ENCODE results near the gene ATAD3C. TPM values are rescaled to one million over a fixed set of nuclear protein-coding genes. Genes with fewer than 3 reads are reported as not detected.
A peak's percentile ranks its signal among the peaks of the same experiment; 100 is the strongest.

The ATAD3C gene
- total RNA-seq, 1 donor from 2014 or later: 1.8 TPM

DNA sequence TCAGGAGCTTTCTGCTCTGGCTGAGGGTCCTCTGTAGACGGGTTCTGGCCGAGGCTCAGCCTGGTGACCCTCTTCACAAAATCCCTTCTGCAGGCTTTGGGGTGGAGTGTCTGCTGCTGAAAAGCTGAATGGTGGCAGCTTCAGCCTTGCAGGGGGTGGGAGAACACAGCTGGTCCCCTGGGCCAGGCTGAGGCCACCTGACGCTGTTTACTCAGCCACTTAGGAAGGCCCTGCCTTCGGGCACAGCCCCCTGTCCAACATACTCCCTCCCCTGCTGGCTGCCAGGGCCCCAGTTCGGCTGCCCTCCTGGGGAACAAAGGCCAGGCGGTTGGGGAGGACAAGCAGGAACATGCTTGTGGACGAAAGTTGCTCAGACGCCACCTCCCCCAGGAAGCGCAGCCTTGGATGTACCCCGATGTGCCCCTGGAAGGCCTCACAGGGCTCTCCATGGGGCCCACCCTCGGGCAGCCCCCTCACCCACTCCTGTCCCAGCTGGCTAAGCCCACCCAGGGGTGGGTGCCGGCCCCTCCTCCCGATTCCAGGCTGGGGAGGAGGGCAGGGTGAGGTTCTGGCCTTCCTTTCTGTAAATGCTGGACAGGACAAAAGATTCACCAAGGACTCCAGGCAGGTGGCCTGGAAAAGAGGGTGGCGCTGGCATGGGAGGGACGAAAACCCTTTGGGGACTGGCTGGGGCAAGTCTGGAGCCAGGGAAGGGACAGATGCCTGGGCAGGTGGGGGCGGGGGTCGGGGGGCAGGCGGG is 28.2 kb upstream of the ATAD3C start, which contains the start of gene ANKRD65:
Gene ANKRD65, minus strand, starts transcription at position 130 of the 760 bp plus-strand sequence. CDS start 271 bp downstream, outside the sequence.
- H3K9me3 ChIP-seq (ENCODE audit: insufficient read depth, low read depth, low read length): no peaks in the 10 kb centered on the region
- H3K27ac ChIP-seq (ENCODE audit: low read depth, low read length): no peak within 1 kb of the TSS
- no peaks in the 10 kb centered on the region for H4K20me1 ChIP-seq (ENCODE audit: insufficient read depth, low read length)
- no peak within 1 kb of the TSS for H3K9ac ChIP-seq (ENCODE audit: low read length)
- FAIRE-seq: no peak
- H3K9me3 Mint-ChIP-seq (ENCODE audit: unreplicated experiment): no peaks in the 10 kb centered on the region
- H3K36me3 Mint-ChIP-seq (ENCODE audit: low read depth, unreplicated experiment): peaks cover 3% of the 10 kb centered on the region
- no peak within 1 kb of the TSS for H3K4me3 Mint-ChIP-seq (ENCODE audit: unreplicated experiment)
- TF ChIP-seq CTCF (IDR thresholded peaks at IDR 0.05; ENCODE audit: insufficient read depth, low read depth, low read length): no peak
- no peak for TF ChIP-seq EZH2 (IDR thresholded peaks at IDR 0.05; ENCODE audit: insufficient read depth, low read length)
- H3K4me1 ChIP-seq (ENCODE audit: insufficient read depth, low read length): peaks cover 12% of the 10 kb centered on the region
- H3K27ac Mint-ChIP-seq (ENCODE audit: unreplicated experiment): no peak within 1 kb of the TSS
- no peak for DNase-seq (ENCODE audit: low read depth)
- no peak within 1 kb of the TSS for H2AFZ ChIP-seq (ENCODE audit: low read depth, low read length)
- peaks cover 15% of the 10 kb centered on the region for H3K4me1 Mint-ChIP-seq (ENCODE audit: low read depth, unreplicated experiment)
- H3K27me3 ChIP-seq (ENCODE audit: insufficient read depth, low read length): no peaks in the 10 kb centered on the region
- no peaks in the 10 kb centered on the region for H3K36me3 ChIP-seq (ENCODE audit: insufficient read depth, low read length)
- no peaks in the 10 kb centered on the region for H3K79me2 ChIP-seq (ENCODE audit: insufficient read depth, low read length)
- H3K4me2 ChIP-seq (ENCODE audit: low read length): peak within 1 kb of the TSS; percentile 62
- H3K27me3 Mint-ChIP-seq (ENCODE audit: low read depth, unreplicated experiment): peaks cover 2% of the 10 kb centered on the region
- H3K4me3 ChIP-seq (ENCODE audit: insufficient read depth, low read depth, low read length): no peak within 1 kb of the TSS

DNA sequence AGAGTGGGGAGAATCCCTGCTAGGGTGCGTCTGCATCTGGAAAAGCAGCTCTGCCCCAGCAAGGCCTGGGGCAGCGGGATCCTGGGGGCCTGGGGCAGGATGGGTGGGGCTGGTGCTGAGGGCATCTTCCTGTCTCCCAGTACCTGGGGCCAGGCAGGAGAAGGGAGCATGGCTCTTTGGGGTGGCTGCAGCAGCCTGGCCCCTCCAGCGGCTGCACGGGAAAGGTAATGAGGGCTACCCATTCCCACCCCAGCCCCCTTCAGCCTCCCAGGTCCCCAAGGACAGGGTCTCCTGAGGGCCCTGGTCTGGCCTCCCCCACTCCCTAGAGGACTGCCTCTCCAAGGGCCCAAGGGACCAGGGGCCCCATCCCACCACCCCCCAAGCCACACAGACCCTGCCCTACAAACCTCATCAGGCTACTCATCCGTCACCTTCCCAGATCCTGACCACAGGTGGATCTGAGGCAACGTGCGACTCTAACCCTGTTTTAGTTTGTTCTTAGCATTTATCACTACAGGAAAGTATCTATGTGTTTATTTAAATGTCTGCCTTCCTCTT is 27.5 kb upstream of the ATAD3C start:
- H3K27me3 Mint-ChIP-seq (ENCODE audit: low read depth, unreplicated experiment): peaks cover 2% of the 10 kb centered on the region
- FAIRE-seq (no peak), DNase-seq (ENCODE audit: low read depth) (no peak)
- H3K4me2 ChIP-seq (ENCODE audit: low read length): peak overlapping the region; percentile 16
- peaks cover 15% of the 10 kb centered on the region for H3K4me1 Mint-ChIP-seq (ENCODE audit: low read depth, unreplicated experiment)
- no peak overlapping the region for H3K4me3 Mint-ChIP-seq (ENCODE audit: unreplicated experiment)
- H3K36me3 ChIP-seq (ENCODE audit: insufficient read depth, low read length): no peaks in the 10 kb centered on the region
- no peaks in the 10 kb centered on the region for H3K27me3 ChIP-seq (ENCODE audit: insufficient read depth, low read length)
- H3K4me3 ChIP-seq (ENCODE audit: insufficient read depth, low read depth, low read length): no peak overlapping the region
- no peak overlapping the region for H3K27ac ChIP-seq (ENCODE audit: low read depth, low read length)
- no peaks in the 10 kb centered on the region for H4K20me1 ChIP-seq (ENCODE audit: insufficient read depth, low read length)
- no peaks in the 10 kb centered on the region for H3K9me3 ChIP-seq (ENCODE audit: insufficient read depth, low read depth, low read length)
- H3K27ac Mint-ChIP-seq (ENCODE audit: unreplicated experiment): no peak overlapping the region
- H3K36me3 Mint-ChIP-seq (ENCODE audit: low read depth, unreplicated experiment): peaks cover 3% of the 10 kb centered on the region
- H3K9ac ChIP-seq (ENCODE audit: low read length): no peak overlapping the region
- H3K4me1 ChIP-seq (ENCODE audit: insufficient read depth, low read length): peaks cover 12% of the 10 kb centered on the region
- TF ChIP-seq EZH2 (IDR thresholded peaks at IDR 0.05; ENCODE audit: insufficient read depth, low read length) (no peak), CTCF (IDR thresholded peaks at IDR 0.05; ENCODE audit: insufficient read depth, low read depth, low read length) (no peak)
- H3K9me3 Mint-ChIP-seq (ENCODE audit: unreplicated experiment): no peaks in the 10 kb centered on the region
- H3K79me2 ChIP-seq (ENCODE audit: insufficient read depth, low read length): no peaks in the 10 kb centered on the region
- H2AFZ ChIP-seq (ENCODE audit: low read depth, low read length): no peak overlapping the region
